Measurements from ENCODE around the gene RAP1GDS1. TPM values are rescaled to one million over a fixed set of nuclear protein-coding genes. Genes with fewer than 3 reads are reported as not detected.
"Not testable (repeated sequence)": the region's sequence is repeated elsewhere in the genome, so short reads cannot be mapped to it uniquely, and the experiment has no call there.

Gene RAP1GDS1
- total RNA-seq, 1 experiment from 2014 or later, result 37.2 TPM

- no peak for DNase-seq (ENCODE audit: extremely low read depth, low read depth)
These were observed 215.7 kb downstream of the RAP1GDS1 start for GRCh38 chr4:98476891-98477290.

GRCh38 chr4:98479590-98479989, 218.4 kb downstream of the RAP1GDS1 start:
- DNase-seq (ENCODE audit: extremely low read depth, low read depth), result not testable (repeated sequence)

GRCh38 chr4:98480535-98480934, 219.4 kb downstream of the RAP1GDS1 start:
- no peak for DNase-seq (ENCODE audit: extremely low read depth, low read depth)

GRCh38 chr4:98481167-98481566, 220.0 kb downstream of the RAP1GDS1 start:
- no peak for DNase-seq (ENCODE audit: extremely low read depth, low read depth)

GRCh38 chr4:98482503-98482846, 221.3 kb downstream of the RAP1GDS1 start:
- DNase-seq (ENCODE audit: extremely low read depth, low read depth), result no peak

GRCh38 chr4:98482847-98483806, 221.9 kb downstream of the RAP1GDS1 start:
- DNase-seq (ENCODE audit: extremely low read depth, low read depth), result no peak

- DNase-seq (ENCODE audit: extremely low read depth, low read depth), result no peak
These were observed 222.8 kb downstream of the RAP1GDS1 start for GRCh38 chr4:98484031-98484430.

- no peak for DNase-seq (ENCODE audit: extremely low read depth, low read depth)
These were observed 224.7 kb downstream of the RAP1GDS1 start for GRCh38 chr4:98485816-98486345.

GRCh38 chr4:98490251-98490650, 229.1 kb downstream of the RAP1GDS1 start:
- DNase-seq (ENCODE audit: extremely low read depth, low read depth), result no peak

GRCh38 chr4:98491899-98492559, 230.8 kb downstream of the RAP1GDS1 start:
- DNase-seq (ENCODE audit: extremely low read depth, low read depth), result no peak

GRCh38 chr4:98493296-98493695, 232.1 kb downstream of the RAP1GDS1 start:
- DNase-seq (ENCODE audit: extremely low read depth, low read depth), result no peak

Other genes with a start within 250 kb of the RAP1GDS1 start
- not detected in 2 replicates for gene STPG2, start 117.9 kb upstream of the RAP1GDS1 start, total RNA-seq (2014; rRNA removed; shearing (Covaris generic))

Data from NCI-H460 (cell line).